Measurements from ENCODE around the gene PNMA8C. TPM values are rescaled to one million over a fixed set of nuclear protein-coding genes. Genes with fewer than 3 reads are reported as not detected.

The PNMA8C gene
- total RNA-seq, 2 donors from 2014 or later: not detected

- DNase-seq (ENCODE audit: low spot score): no peak
- peaks cover 0 to 20% of the 10 kb centered on the region in 2 donors for H3K4me1 ChIP-seq
- no peak for TF ChIP-seq CTCF (IDR thresholded peaks at IDR 0.05)
- peaks cover 87% of the 10 kb centered on the region for H3K36me3 ChIP-seq
- no peaks in the 10 kb centered on the region for H3K9me3 ChIP-seq
- H3K27ac ChIP-seq: no peak overlapping the region
- H3K4me3 ChIP-seq: no peak overlapping the region
- H3K27me3 ChIP-seq: no peaks in the 10 kb centered on the region
Observed at GRCh38 chr19:46386996-46387712, 41.6 kb downstream of the PNMA8C start.

- no peak for TF ChIP-seq CTCF (IDR thresholded peaks at IDR 0.05)
- no peak for DNase-seq (ENCODE audit: low spot score)
- Histone ChIP-seq H3K4me1 (peaks cover 0 to 20% of the 10 kb centered on the region in 2 donors), H3K27me3 (no peaks in the 10 kb centered on the region), H3K36me3 (peaks cover 86% of the 10 kb centered on the region), H3K4me3 (no peak overlapping the region), H3K9me3 (no peaks in the 10 kb centered on the region), H3K27ac (no peak overlapping the region)
Observed at GRCh38 chr19:46386151-46386550, 42.6 kb downstream of the PNMA8C start.

- no peak for DNase-seq (ENCODE audit: low spot score)
- Histone ChIP-seq H3K36me3 (peaks cover 81% of the 10 kb centered on the region), H3K4me3 (no peak overlapping the region), H3K27me3 (no peaks in the 10 kb centered on the region), H3K27ac (no peak overlapping the region), H3K9me3 (no peaks in the 10 kb centered on the region), H3K4me1 (peaks cover 0 to 20% of the 10 kb centered on the region in 2 donors)
- TF ChIP-seq CTCF (IDR thresholded peaks at IDR 0.05): no peak
Observed at GRCh38 chr19:46385636-46386035, 43.1 kb downstream of the PNMA8C start.

GRCh38 chr19:46384396-46384795, 44.3 kb downstream of the PNMA8C start:
- Histone ChIP-seq H3K36me3 (peaks cover 69% of the 10 kb centered on the region), H3K9me3 (no peaks in the 10 kb centered on the region), H3K27ac (no peak overlapping the region), H3K4me3 (no peak overlapping the region), H3K27me3 (no peaks in the 10 kb centered on the region), H3K4me1 (peaks cover 0 to 29% of the 10 kb centered on the region in 2 donors)
- DNase-seq (ENCODE audit: low spot score): no peak
- TF ChIP-seq CTCF (IDR thresholded peaks at IDR 0.05): no peak

GRCh38 chr19:46383846-46384245, 44.9 kb downstream of the PNMA8C start:
- no peak for DNase-seq (ENCODE audit: low spot score)
- no peaks in the 10 kb centered on the region for H3K9me3 ChIP-seq
- H3K4me1 ChIP-seq: peaks cover 0 to 29% of the 10 kb centered on the region in 2 donors
- no peak for TF ChIP-seq CTCF (IDR thresholded peaks at IDR 0.05)
- H3K27ac ChIP-seq: no peak overlapping the region
- no peaks in the 10 kb centered on the region for H3K27me3 ChIP-seq
- no peak overlapping the region for H3K4me3 ChIP-seq
- H3K36me3 ChIP-seq: peaks cover 63% of the 10 kb centered on the region
